ENCODE data around the gene CDADC1.

DNA sequence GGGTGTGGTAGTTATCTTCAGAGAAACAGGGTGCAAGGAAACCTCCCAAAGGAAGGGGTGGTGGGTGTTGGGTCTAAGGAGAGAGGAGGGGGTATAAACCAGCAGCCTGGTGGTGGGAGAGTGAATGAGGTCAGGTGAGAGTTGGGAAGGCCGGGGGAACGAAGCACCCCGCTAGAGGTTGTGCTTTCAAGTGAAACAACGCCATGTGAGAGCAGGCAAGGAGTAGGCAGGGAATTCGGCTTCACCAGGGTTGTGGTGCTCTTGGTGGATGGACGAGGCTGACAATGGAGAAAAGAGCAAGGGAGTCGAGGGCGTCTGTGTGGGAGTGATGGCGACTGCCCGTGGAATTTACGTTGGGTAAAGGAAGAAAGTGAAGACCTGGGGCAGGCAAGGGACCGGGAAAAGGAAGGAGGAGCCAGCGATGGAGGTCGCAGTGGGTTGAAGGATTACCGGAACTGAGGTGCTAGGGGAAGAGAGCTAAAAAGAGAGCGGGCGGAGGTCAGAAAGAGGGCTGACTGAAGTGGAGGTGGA, 29.7 kb upstream of the CDADC1 start:
- TF ChIP-seq CTCF (IDR thresholded peaks at IDR 0.05) (no peak), POLR2A (IDR thresholded peaks at IDR 0.05) (no peak), EP300 (IDR thresholded peaks at IDR 0.05) (no peak)

Data from tibial nerve (tissue), 4 donors.